Natural killer cell (primary cell): ENCODE results near the gene LRFN3. TPM values are rescaled to one million over a fixed set of nuclear protein-coding genes. Genes with fewer than 3 reads are reported as not detected.

ENCODE experiments used
- ATAC-seq, 3 donors: fragments of 150-1000 bp in 2 of 3; fragments of 200-7000 bp in 1 of 3; cut with Tn5 transposase; 1 replicate in 1 of 3; 2 replicates in 2 of 3; pipeline ENCODE4 v1.10.0; 2021; ENCODE audit warnings: mild to moderate bottlenecking in 2 of 3, moderate library complexity in 2 of 3
- DNase-seq, 2 donors: peaks; one replicate each; pipeline versions ENCODE4 v3.0.0 to v3.0.0-alpha.2; 2013 to 2021; ENCODE audit warnings: mixed read lengths in 1 of 2
- H3K27ac ChIP-seq: one replicate; pipeline ENCODE4 v1.5.1; 2013; ENCODE audit warnings: mild to moderate bottlenecking, low read length
- H3K27me3 ChIP-seq: one replicate; pipeline ENCODE4 v1.6.1; 2013; ENCODE audit warnings: low read length; ENCODE audit not compliant: control insufficient read depth, insufficient read depth
- H3K36me3 ChIP-seq: one replicate; pipeline ENCODE4 v1.6.1; 2013; ENCODE audit warnings: low read length; ENCODE audit not compliant: control insufficient read depth, insufficient read depth
- H3K4me1 ChIP-seq: one replicate; pipeline ENCODE4 v1.6.1; 2013; ENCODE audit warnings: low read length; ENCODE audit not compliant: control insufficient read depth, insufficient read depth
- H3K4me3 ChIP-seq: one replicate; pipeline ENCODE4 v1.5.1; 2013; ENCODE audit warnings: low read length
- H3K9me3 ChIP-seq: one replicate; pipeline ENCODE4 v1.6.1; 2013; ENCODE audit warnings: low read length; ENCODE audit not compliant: control insufficient read depth, insufficient read depth
- H3K27ac Mint-ChIP-seq, 2 donors: one replicate each; pipeline ENCODE4 v1.8.0; 2022; ENCODE audit warnings: mild to moderate bottlenecking in 2 of 2, mixed read lengths in 2 of 2, moderate library complexity in 1 of 2
- H3K27me3 Mint-ChIP-seq, 2 donors: one replicate each; pipeline ENCODE4 v1.8.0; 2022; ENCODE audit warnings: low read depth in 2 of 2, mixed read lengths in 2 of 2
- H3K36me3 Mint-ChIP-seq: one replicate; pipeline ENCODE4 v1.8.0; 2022; ENCODE audit warnings: mixed read lengths
- H3K4me1 Mint-ChIP-seq, 2 donors: one replicate each; pipeline ENCODE4 v1.8.0; 2022; ENCODE audit warnings: mixed read lengths in 2 of 2
- H3K4me3 Mint-ChIP-seq: one replicate; pipeline ENCODE4 v1.8.0; 2022; ENCODE audit warnings: mild to moderate bottlenecking, moderate library complexity, mixed read lengths
- H3K9me3 Mint-ChIP-seq, 2 donors: one replicate each; pipeline ENCODE4 v1.8.0; 2022; ENCODE audit warnings: mixed read lengths in 2 of 2
- CTCF ChIP-seq: fragments of 200-600 bp; IDR thresholded peaks from one replicate; pipeline ENCODE4 v1.8.0; 2022; ENCODE audit warnings: antibody characterized with exemption
- WGBS: methylation state at CpG from one replicate; pipeline ENCODE4 v1.1.7; 2013; ENCODE audit warnings: missing lambda C conversion rate; ENCODE audit not compliant: insufficient coverage; 5-methylcytosine and 5-hydroxymethylcytosine counted together
- intact Hi-C: fragments of 100-400 bp; cut with micrococcal nuclease; formaldehyde crosslinking; loops from one replicate; pipeline ENCODE4 v1.14.2; 2022
- total RNA-seq, 4 donors: library from RNA; stranded (reverse); fragments of 120-200 nt in 1 of 4; gene quantifications; one replicate each; pipeline versions ENCODE4 v1.2.3 to v1.2.4, GENCODE V29; 2013 to 2022

LRFN3 gene
- total RNA-seq, 3 donors from 2014 or later (not counting 1 experiment from before 2014, with no cell fraction given) = 2.6 to 9.3 (median 3.2) TPM

- Histone ChIP-seq H3K4me1 (peaks cover 88% of the 10 kb centered on the region), H3K9me3 (no peaks in the 10 kb centered on the region), H3K36me3 (peaks cover 18% of the 10 kb centered on the region), H3K4me3 (peak within 1 kb of the TSS; percentile 74), H3K27ac (peak within 1 kb of the TSS; percentile 97), H3K27me3 (no peaks in the 10 kb centered on the region)
- no peaks in the 10 kb centered on the region for H3K27me3 Mint-ChIP-seq
- 0% methylated on average over 6 of the region's 6 CpGs for WGBS
- peak within 1 kb of the TSS; percentile 90 to 97 for H3K27ac Mint-ChIP-seq
- peak; percentile 30 to 41 (median 39) for ATAC-seq
- DNase-seq = peak; percentile 53 to 80
- peaks cover 53 to 82% of the 10 kb centered on the region in 2 donors for H3K4me1 Mint-ChIP-seq
- intact Hi-C loops = loop anchor here (2.0 to 10.0 kb wide), 2 partner anchors 19 to 157 kb away; partner anchors contain the start of genes IGFLR1, LIN37, PSENEN and U2AF1L4
- no peaks in the 10 kb centered on the region for H3K36me3 Mint-ChIP-seq
- TF ChIP-seq CTCF = no peak
- H3K4me3 Mint-ChIP-seq = peak within 1 kb of the TSS; percentile 92
- H3K9me3 Mint-ChIP-seq = no peaks in the 10 kb centered on the region
Measured at GRCh38 chr19:35901854-35902661, 34.1 kb upstream of the LRFN3 start, which contains the start of gene HCST. Gene HCST (plus strand): TSS chr19:35902529. CDS start chr19:35902594, 65 bp downstream.

GRCh38 chr19:35902870-35903475 lies 33.2 kb upstream of the LRFN3 start:
- Histone ChIP-seq H3K4me3 (peak overlapping the region; percentile 74), H3K9me3 (no peaks in the 10 kb centered on the region), H3K27me3 (no peaks in the 10 kb centered on the region), H3K27ac (peak overlapping the region; percentile 97), H3K36me3 (peaks cover 11% of the 10 kb centered on the region), H3K4me1 (peaks cover 87% of the 10 kb centered on the region)
- peak overlapping the region; percentile 90 to 97 for H3K27ac Mint-ChIP-seq
- no peaks in the 10 kb centered on the region for H3K9me3 Mint-ChIP-seq
- H3K4me3 Mint-ChIP-seq = peak overlapping the region; percentile 92
- no peak for ATAC-seq
- intact Hi-C loops = loop anchor here (1.0 to 10.0 kb wide), 3 partner anchors 20 to 158 kb away; partner anchors contain the start of genes IGFLR1, LIN37, PSENEN and U2AF1L4
- no peaks in the 10 kb centered on the region for H3K27me3 Mint-ChIP-seq
- WGBS = 36% methylated on average over 10 of the region's 10 CpGs
- H3K36me3 Mint-ChIP-seq = no peaks in the 10 kb centered on the region
- DNase-seq = peak in 1 of 2 donors; percentile 38
- TF ChIP-seq CTCF = no peak
- H3K4me1 Mint-ChIP-seq = peaks cover 62 to 84% of the 10 kb centered on the region in 2 donors

GRCh38 chr19:35903550-35904179 lies 32.5 kb upstream of the LRFN3 start:
- DNase-seq (peak; percentile 88 to 95), ATAC-seq (peak; percentile 56 to 77 (median 65))
- Mint-ChIP-seq H3K4me1 (peaks cover 67 to 80% of the 10 kb centered on the region in 2 donors), H3K4me3 (peak overlapping the region; percentile 92), H3K27me3 (no peaks in the 10 kb centered on the region), H3K27ac (peak overlapping the region; percentile 90 to 97), H3K9me3 (no peaks in the 10 kb centered on the region), H3K36me3 (no peaks in the 10 kb centered on the region)
- H3K27me3 ChIP-seq = no peaks in the 10 kb centered on the region
- peak overlapping the region; percentile 97 for H3K27ac ChIP-seq
- H3K36me3 ChIP-seq = peaks cover 11% of the 10 kb centered on the region
- H3K4me1 ChIP-seq = peaks cover 87% of the 10 kb centered on the region
- TF ChIP-seq CTCF = no peak
- WGBS = 0% methylated on average over 24 of the region's 24 CpGs
- no peaks in the 10 kb centered on the region for H3K9me3 ChIP-seq
- intact Hi-C loops = loop anchor here (1.0 to 10.0 kb wide), 3 partner anchors 21 to 159 kb away; partner anchors contain the start of genes IGFLR1, LIN37, PSENEN and U2AF1L4
- peak overlapping the region; percentile 74 for H3K4me3 ChIP-seq
